Posterior cingulate gyrus (tissue), 11 donors: Measurements from ENCODE around the gene CHPF.
A peak's percentile ranks its signal among the peaks of the same experiment; 100 is the strongest.

Experiments
- DNase-seq, 10 donors: peaks; one replicate each; pipeline versions ENCODE4 v3.0.0 to v3.0.0-alpha.2; 2020 to 2021; ENCODE audit warnings: mixed read lengths in 3 of 10
- intact Hi-C: fragments of 100-400 bp; cut with DNase I; formaldehyde crosslinking; loops from one replicate; pipeline ENCODE4 v1.15.1; 2023

The CHPF gene

GRCh38 chr2:219520079-219520478 lies 23.5 kb downstream of the CHPF start:
- intact Hi-C loops, result loop anchor here (5.0 kb wide), 1 partner anchor 38 kb away; no protein-coding TSS in a partner anchor
- peak in 1 of 10 donors; percentile 23 for DNase-seq

- no peak for DNase-seq
- intact Hi-C loops, result no loop called here
Measured at GRCh38 chr2:219519526-219519916, 24.1 kb downstream of the CHPF start.

- intact Hi-C loops, result no loop called here
- DNase-seq, result no peak
Measured at GRCh38 chr2:219517954-219518778, 25.4 kb downstream of the CHPF start.

GRCh38 chr2:219516888-219517287 lies 26.7 kb downstream of the CHPF start:
- intact Hi-C loops, result no loop called here
- DNase-seq, result no peak

- DNase-seq, result no peak
- intact Hi-C loops, result no loop called here
Measured at GRCh38 chr2:219515874-219516629, 27.6 kb downstream of the CHPF start.

GRCh38 chr2:219514836-219515235 lies 28.8 kb downstream of the CHPF start:
- DNase-seq, result peak in 1 of 10 donors; percentile 69
- intact Hi-C loops, result no loop called here

GRCh38 chr2:219514196-219514761 lies 29.3 kb downstream of the CHPF start, which contains the start of gene ASIC4:
Gene ASIC4, plus strand, starts transcription at chr2:219514482. Its CDS starts 243 bp downstream, at chr2:219514725.
- intact Hi-C loops, result no loop called here
- DNase-seq, result peak in 2 of 10 donors; percentile 32 to 79

GRCh38 chr2:219513787-219514186 lies 29.8 kb downstream of the CHPF start:
- DNase-seq, result peak in 1 of 10 donors; percentile 44

GRCh38 chr2:219512524-219513216 lies 30.9 kb downstream of the CHPF start:
- intact Hi-C loops, result no loop called here
- DNase-seq, result peak in 1 of 10 donors; percentile 52

More at GRCh38 chr2:219513787-219514186, 29.8 kb downstream of the CHPF start:
- intact Hi-C loops, result no loop called here

GRCh38 chr2:219511547-219512325 lies 31.9 kb downstream of the CHPF start:
- intact Hi-C loops, result no loop called here
- peak in 2 of 10 donors; percentile 71 to 78 for DNase-seq

GRCh38 chr2:219510512-219511135 lies 33.0 kb downstream of the CHPF start:
- no peak for DNase-seq

GRCh38 chr2:219509780-219510511 lies 33.7 kb downstream of the CHPF start:
- DNase-seq, result peak in 9 of 10 donors; percentile 39 to 94 (median 65)
- intact Hi-C loops, result loop anchor here (1.0 kb wide), 1 partner anchor 20 kb away; no protein-coding TSS in a partner anchor

More at GRCh38 chr2:219510512-219511135, 33.0 kb downstream of the CHPF start:
- intact Hi-C loops, result no loop called here

GRCh38 chr2:219508971-219509779 lies 34.4 kb downstream of the CHPF start:
- peak in 1 of 10 donors; percentile 72 for DNase-seq
- intact Hi-C loops, result loop anchor here (1.0 kb wide), 1 partner anchor 21 kb away; no protein-coding TSS in a partner anchor

GRCh38 chr2:219508444-219508734 lies 35.2 kb downstream of the CHPF start:
- intact Hi-C loops, result no loop called here
- DNase-seq, result no peak

- intact Hi-C loops, result no loop called here
- DNase-seq, result peak in 1 of 10 donors; percentile 76
Measured at GRCh38 chr2:219507581-219508443, 35.8 kb downstream of the CHPF start.

- peak in 1 of 10 donors; percentile 73 for DNase-seq
- intact Hi-C loops, result no loop called here
Measured at GRCh38 chr2:219506802-219507526, 36.6 kb downstream of the CHPF start.
